ENCODE measurements around the gene CHN1.
A peak's percentile ranks its signal among the peaks of the same experiment; 100 is the strongest.

CHN1 gene

GRCh38 chr2:174965551-174965950 is 39.6 kb downstream of the CHN1 start:
- Histone ChIP-seq H2AFZ (ENCODE audit: low read depth) (peak overlapping the region; percentile 65), H3K4me3 (IDR thresholded peaks at IDR 0.05; ENCODE audit: insufficient read depth, low read depth, low read length) (no peak overlapping the region), H3K9ac (peak overlapping the region; percentile 65)

GRCh38 chr2:174964404-174964803 is 40.8 kb downstream of the CHN1 start:
- Histone ChIP-seq H3K4me1 (ENCODE audit: low read depth, poor library complexity, severe bottlenecking) (peaks cover 56% of the 10 kb centered on the region), H3K9ac (no peak overlapping the region), H2AFZ (ENCODE audit: low read depth) (no peak overlapping the region), H3K4me2 (peak overlapping the region; percentile 79), H3K4me3 (IDR thresholded peaks at IDR 0.05; ENCODE audit: insufficient read depth, low read depth, low read length) (no peak overlapping the region), H3K36me3 (ENCODE audit: insufficient read depth) (no peaks in the 10 kb centered on the region), H3K79me2 (ENCODE audit: insufficient read depth, low read depth) (no peaks in the 10 kb centered on the region), H4K20me1 (ENCODE audit: insufficient read depth) (no peaks in the 10 kb centered on the region), H3K27ac (peak overlapping the region; percentile 89; the same call in 1 of the 2 replicates), H3K27me3 (ENCODE audit: insufficient read depth, low read depth) (no peaks in the 10 kb centered on the region)
- no peak for TF ChIP-seq CTCF (conservative IDR thresholded peaks at IDR 0.05; ENCODE audit: low read depth, low read length)

More at GRCh38 chr2:174965551-174965950, 39.6 kb downstream of the CHN1 start:
- Histone ChIP-seq H3K36me3 (ENCODE audit: insufficient read depth) (no peaks in the 10 kb centered on the region), H3K27ac (peak overlapping the region; percentile 89), H3K4me2 (peak overlapping the region; percentile 79), H3K27me3 (ENCODE audit: insufficient read depth, low read depth) (no peaks in the 10 kb centered on the region), H3K4me1 (ENCODE audit: low read depth, poor library complexity, severe bottlenecking) (peaks cover 44% of the 10 kb centered on the region), H4K20me1 (ENCODE audit: insufficient read depth) (no peaks in the 10 kb centered on the region), H3K79me2 (ENCODE audit: insufficient read depth, low read depth) (no peaks in the 10 kb centered on the region)
- TF ChIP-seq CTCF (conservative IDR thresholded peaks at IDR 0.05; ENCODE audit: low read depth, low read length): no peak

- Histone ChIP-seq H2AFZ (ENCODE audit: low read depth) (no peak overlapping the region), H3K9ac (no peak overlapping the region), H3K27me3 (ENCODE audit: insufficient read depth, low read depth) (no peaks in the 10 kb centered on the region), H3K4me1 (ENCODE audit: low read depth, poor library complexity, severe bottlenecking) (peaks cover 60% of the 10 kb centered on the region), H3K36me3 (ENCODE audit: insufficient read depth) (no peaks in the 10 kb centered on the region), H3K27ac (no peak overlapping the region), H3K4me2 (no peak overlapping the region; the same call in 1 of the 2 replicates), H4K20me1 (ENCODE audit: insufficient read depth) (no peaks in the 10 kb centered on the region), H3K79me2 (ENCODE audit: insufficient read depth, low read depth) (no peaks in the 10 kb centered on the region), H3K4me3 (IDR thresholded peaks at IDR 0.05; ENCODE audit: insufficient read depth, low read depth, low read length) (no peak overlapping the region)
- no peak for TF ChIP-seq CTCF (conservative IDR thresholded peaks at IDR 0.05; ENCODE audit: low read depth, low read length)
These were observed 41.5 kb downstream of the CHN1 start for GRCh38 chr2:174963437-174964400.

- H3K4me2 ChIP-seq: no peak overlapping the region; the same call in 1 of the 2 replicates
- no peaks in the 10 kb centered on the region for H3K36me3 ChIP-seq (ENCODE audit: insufficient read depth)
- peaks cover 60% of the 10 kb centered on the region for H3K4me1 ChIP-seq (ENCODE audit: low read depth, poor library complexity, severe bottlenecking)
- no peak for TF ChIP-seq CTCF (conservative IDR thresholded peaks at IDR 0.05; ENCODE audit: low read depth, low read length)
- no peak overlapping the region for H3K27ac ChIP-seq
- no peaks in the 10 kb centered on the region for H4K20me1 ChIP-seq (ENCODE audit: insufficient read depth)
- no peak overlapping the region for H2AFZ ChIP-seq (ENCODE audit: low read depth)
- H3K9ac ChIP-seq: no peak overlapping the region
- no peaks in the 10 kb centered on the region for H3K79me2 ChIP-seq (ENCODE audit: insufficient read depth, low read depth)
- H3K4me3 ChIP-seq (IDR thresholded peaks at IDR 0.05; ENCODE audit: insufficient read depth, low read depth, low read length): no peak overlapping the region
- H3K27me3 ChIP-seq (ENCODE audit: insufficient read depth, low read depth): no peaks in the 10 kb centered on the region
These were observed 45.4 kb downstream of the CHN1 start for GRCh38 chr2:174959787-174960186.

Measured in KMS-11 (cell line).